Esophagus (tissue), 2 donors: ENCODE measurements around the gene NEB. TPM values are rescaled to one million over a fixed set of nuclear protein-coding genes. Genes with fewer than 3 reads are reported as not detected.

Source experiments
- H3K27ac ChIP-seq, 2 donors: one replicate each; pipeline ENCODE4 v1.5.1; 2013; ENCODE audit warnings: low read depth in 2 of 2, mild to moderate bottlenecking in 2 of 2, inconsistent platforms in 1 of 2, low read length in 1 of 2, moderate library complexity in 1 of 2
- H3K27me3 ChIP-seq, 2 donors: one replicate each; pipeline ENCODE4 v1.6.1; 2013; ENCODE audit warnings: low read length in 2 of 2, control low read depth in 1 of 2, mild to moderate bottlenecking in 1 of 2; ENCODE audit not compliant: insufficient read depth in 2 of 2, control insufficient read depth in 1 of 2
- H3K36me3 ChIP-seq, 2 donors: one replicate each; pipeline ENCODE4 v1.6.1; 2013; ENCODE audit warnings: low read length in 1 of 2; ENCODE audit not compliant: control insufficient read depth in 2 of 2, insufficient read depth in 2 of 2
- H3K4me1 ChIP-seq, 2 donors: one replicate each; pipeline ENCODE4 v1.6.1; 2013; ENCODE audit warnings: low read length in 1 of 2; ENCODE audit not compliant: control insufficient read depth in 2 of 2, insufficient read depth in 2 of 2
- H3K4me3 ChIP-seq, 2 donors: one replicate each; pipeline ENCODE4 v1.5.1; 2013; ENCODE audit warnings: low read length in 2 of 2, mild to moderate bottlenecking in 2 of 2, low read depth in 1 of 2, moderate library complexity in 1 of 2
- H3K9me3 ChIP-seq, 2 donors: one replicate each; pipeline ENCODE4 v1.6.1; 2013; ENCODE audit warnings: mild to moderate bottlenecking in 2 of 2, low read depth in 1 of 2, low read length in 1 of 2, moderate library complexity in 1 of 2; ENCODE audit not compliant: control insufficient read depth in 2 of 2, insufficient read depth in 1 of 2
- WGBS, 2 donors: extraction: QIAGEN DNeasy Blood & Tissue Kit; methylation state at CpG; one replicate each; pipeline ENCODE4 v1.1.7; 2013; 5-methylcytosine and 5-hydroxymethylcytosine counted together
- polyA plus RNA-seq, 2 donors: library from polyadenylated mRNA; stranded (reverse); fragments of 200-250 nt; gene quantifications; one replicate each; pipeline ENCODE4 v1.2.3, GENCODE V29; 2013
- donor health status: healthy with polysubstance abuse.
- donor health status: Bipolar disorder and iron deficiency.

Gene NEB
- polyA plus RNA-seq, 2 donors, result 0.33 to 0.49 TPM

DNA sequence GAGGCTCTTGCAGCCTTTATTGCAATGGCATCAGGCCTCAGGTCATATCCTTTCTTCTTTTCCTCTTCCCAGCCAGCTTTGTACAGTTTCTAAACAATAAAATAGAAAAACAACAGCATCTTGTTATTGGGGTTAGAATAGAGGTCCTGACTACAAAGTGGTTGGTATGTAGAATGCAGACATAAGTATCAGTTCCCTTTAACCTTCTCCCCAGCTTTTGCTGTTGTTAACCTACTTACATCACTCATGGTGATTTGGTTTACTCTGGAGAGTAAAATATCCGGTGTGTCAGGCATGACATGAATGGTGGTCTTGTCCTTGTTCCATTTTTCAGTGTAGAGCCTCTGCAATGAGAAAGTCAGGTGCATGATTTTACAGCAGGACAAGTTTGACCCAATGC, 69.8 kb downstream of the NEB start:
- Histone ChIP-seq H3K36me3 (no peaks in the 10 kb centered on the region), H3K9me3 (no peaks in the 10 kb centered on the region), H3K27ac (no peak overlapping the region), H3K27me3 (no peaks in the 10 kb centered on the region), H3K4me3 (no peak overlapping the region), H3K4me1 (no peaks in the 10 kb centered on the region)
- WGBS, 2 donors, result 68 to 81% methylated on average over 1 of the region's 1 CpG

DNA sequence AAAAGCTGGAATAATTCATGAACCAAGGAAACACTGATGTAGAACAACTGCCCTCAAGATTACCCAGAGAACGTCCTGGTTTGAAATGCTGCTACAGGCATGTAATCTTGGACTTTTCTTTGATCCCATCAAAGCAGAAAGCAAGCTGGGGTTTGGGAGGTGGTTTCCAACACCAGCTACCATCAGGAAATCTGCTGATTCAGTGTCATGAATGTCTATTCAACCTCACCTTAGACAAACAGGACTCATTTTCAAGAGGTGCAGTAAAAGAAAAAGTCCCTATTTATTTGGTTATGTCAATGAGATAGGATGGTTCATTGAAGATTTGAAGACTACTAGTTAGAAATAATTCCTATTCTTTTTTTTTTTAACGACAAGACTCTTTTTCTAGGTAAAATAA, 72.7 kb downstream of the NEB start:
- whole genome bisulfite sequencing, 2 donors, result 79% methylated on average over 2 of the region's 2 CpGs
- Histone ChIP-seq H3K27ac (no peak overlapping the region), H3K36me3 (no peaks in the 10 kb centered on the region), H3K4me1 (no peaks in the 10 kb centered on the region), H3K9me3 (no peaks in the 10 kb centered on the region), H3K27me3 (no peaks in the 10 kb centered on the region), H3K4me3 (no peak overlapping the region)

DNA sequence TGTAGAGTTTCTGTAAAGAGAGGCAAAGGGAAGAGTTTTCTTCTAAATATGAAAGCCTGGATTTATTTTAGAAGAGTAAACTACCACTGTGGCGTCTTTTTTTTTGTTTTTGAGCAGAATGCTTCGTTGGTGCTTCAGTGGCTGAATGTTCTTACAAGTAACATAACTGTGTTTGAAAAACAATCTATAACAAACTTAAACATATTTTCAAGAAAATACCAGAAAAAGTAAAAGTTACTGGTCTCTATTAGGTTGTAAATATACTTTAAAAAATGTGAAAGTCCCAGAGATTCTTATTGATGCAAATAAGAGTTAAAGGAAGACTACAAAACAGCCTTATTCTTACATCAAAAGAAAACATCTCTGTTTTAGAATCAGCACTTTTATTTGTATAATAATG, 76.2 kb downstream of the NEB start:
- Histone ChIP-seq H3K27ac (no peak overlapping the region), H3K4me3 (no peak overlapping the region), H3K36me3 (no peaks in the 10 kb centered on the region), H3K4me1 (no peaks in the 10 kb centered on the region), H3K27me3 (no peaks in the 10 kb centered on the region), H3K9me3 (no peaks in the 10 kb centered on the region)
- WGBS, 2 donors, result 77 to 85% methylated on average over 2 of the region's 2 CpGs

DNA sequence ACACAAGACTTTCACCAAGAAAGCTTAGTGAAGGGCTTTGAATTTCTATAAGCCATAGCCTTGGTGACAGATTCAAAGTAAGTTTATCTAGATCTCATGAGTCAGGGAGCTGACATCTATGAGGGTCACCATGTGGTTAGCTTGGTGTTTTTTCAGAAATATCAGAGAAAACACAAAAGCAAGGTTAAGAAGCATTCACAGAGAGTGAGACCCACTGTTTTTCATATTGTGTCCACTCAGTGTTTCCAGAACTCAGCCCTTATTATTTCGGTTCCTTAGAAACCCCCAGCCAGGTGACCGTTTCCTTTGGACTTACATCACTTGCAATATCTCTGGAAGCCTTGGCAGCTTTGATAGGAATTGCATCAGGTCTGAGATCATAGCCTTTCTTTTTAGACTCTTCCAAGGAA, 76.6 kb downstream of the NEB start:
- Histone ChIP-seq H3K36me3 (no peaks in the 10 kb centered on the region), H3K27me3 (no peaks in the 10 kb centered on the region), H3K9me3 (no peaks in the 10 kb centered on the region), H3K27ac (no peak overlapping the region), H3K4me3 (no peak overlapping the region), H3K4me1 (no peaks in the 10 kb centered on the region)
- WGBS, 2 donors, result 85 to 87% methylated on average over 2 of the region's 2 CpGs

DNA sequence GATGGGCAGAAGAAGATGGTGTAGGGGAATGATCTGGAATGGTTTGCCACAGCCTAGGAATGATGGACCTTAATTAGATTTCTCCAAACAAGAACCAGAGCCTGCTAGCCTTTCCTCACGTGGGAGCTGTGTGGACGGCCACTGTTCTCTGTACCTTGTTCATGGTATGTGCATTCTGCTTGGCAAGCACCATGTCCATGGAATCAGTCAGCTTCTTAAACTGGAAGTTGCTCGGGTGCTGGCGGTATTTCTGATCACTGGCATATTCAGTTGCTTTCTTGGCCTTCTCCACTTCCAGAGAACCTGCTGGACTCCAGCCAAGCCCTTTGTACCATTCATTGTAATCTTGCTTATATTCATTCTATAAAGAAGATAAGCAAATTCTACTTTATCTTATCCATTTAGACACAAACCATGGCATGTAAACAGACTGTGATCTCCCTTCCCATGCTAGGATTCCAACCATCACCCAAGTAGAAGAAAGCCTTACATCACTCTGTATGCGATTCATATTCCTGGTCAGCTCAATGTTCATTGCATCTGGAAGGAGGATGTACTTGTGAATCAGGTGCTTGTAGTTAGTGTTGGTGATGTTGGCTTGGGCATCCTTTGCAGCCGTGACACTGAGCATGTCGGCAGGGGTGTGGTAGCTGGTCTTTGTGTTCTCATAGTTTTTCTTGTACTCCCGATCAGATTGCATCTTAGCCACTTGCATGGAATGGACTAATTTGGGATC, 78.4 kb downstream of the NEB start:
- H3K36me3 ChIP-seq, result no peaks in the 10 kb centered on the region
- no peak overlapping the region for H3K4me3 ChIP-seq
- WGBS, 2 donors, result 81 to 89% methylated on average over 8 of the region's 8 CpGs
- H3K27me3 ChIP-seq, result no peaks in the 10 kb centered on the region
- no peaks in the 10 kb centered on the region for H3K4me1 ChIP-seq
- no peaks in the 10 kb centered on the region for H3K9me3 ChIP-seq
- no peak overlapping the region for H3K27ac ChIP-seq

DNA sequence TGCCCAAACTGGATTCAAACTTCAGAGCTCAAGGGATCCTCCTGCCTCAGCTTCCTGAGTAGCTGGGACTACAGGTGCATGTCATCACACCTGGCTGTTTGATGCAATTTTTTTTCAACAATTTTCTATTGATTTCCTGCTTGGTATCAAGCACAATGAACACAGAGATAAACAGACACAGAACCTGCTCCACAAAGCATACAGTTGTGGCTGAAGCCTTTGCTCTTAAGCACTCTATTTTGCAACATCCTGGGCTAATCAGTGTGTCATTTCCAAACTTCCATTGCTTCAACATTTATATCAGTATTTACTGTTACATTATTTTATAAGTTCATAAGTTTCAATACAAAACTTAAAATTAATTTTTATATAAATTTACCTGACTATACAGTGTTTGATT, 79.4 kb downstream of the NEB start:
- H3K27ac ChIP-seq, result no peak overlapping the region
- H3K27me3 ChIP-seq, result no peaks in the 10 kb centered on the region
- H3K9me3 ChIP-seq, result no peaks in the 10 kb centered on the region
- no peaks in the 10 kb centered on the region for H3K36me3 ChIP-seq
- no peak overlapping the region for H3K4me3 ChIP-seq
- H3K4me1 ChIP-seq, result no peaks in the 10 kb centered on the region

DNA sequence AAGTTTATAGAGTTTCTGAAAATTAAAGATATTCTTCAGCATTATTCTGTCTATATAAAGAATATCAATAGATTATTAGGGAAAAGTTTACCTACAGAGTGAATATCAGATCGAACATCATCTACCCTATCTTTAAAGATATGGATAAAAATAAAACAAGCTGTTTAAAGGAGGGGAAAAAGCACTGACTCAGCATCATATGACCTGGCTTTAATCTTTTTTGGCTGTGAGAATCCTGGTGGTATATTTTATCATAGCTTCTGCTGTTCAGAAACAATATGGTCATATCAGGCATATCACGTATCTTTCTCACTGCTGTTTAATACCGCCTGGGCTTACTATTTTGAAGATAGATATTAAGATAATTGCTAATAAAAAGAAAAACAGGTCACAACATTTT, 80.2 kb downstream of the NEB start:
- H3K36me3 ChIP-seq, result no peaks in the 10 kb centered on the region
- no peaks in the 10 kb centered on the region for H3K27me3 ChIP-seq
- no peaks in the 10 kb centered on the region for H3K9me3 ChIP-seq
- no peak overlapping the region for H3K27ac ChIP-seq
- H3K4me1 ChIP-seq, result no peaks in the 10 kb centered on the region
- no peak overlapping the region for H3K4me3 ChIP-seq
- 87 to 92% methylated on average over 3 of the region's 3 CpGs for WGBS, 2 donors

DNA sequence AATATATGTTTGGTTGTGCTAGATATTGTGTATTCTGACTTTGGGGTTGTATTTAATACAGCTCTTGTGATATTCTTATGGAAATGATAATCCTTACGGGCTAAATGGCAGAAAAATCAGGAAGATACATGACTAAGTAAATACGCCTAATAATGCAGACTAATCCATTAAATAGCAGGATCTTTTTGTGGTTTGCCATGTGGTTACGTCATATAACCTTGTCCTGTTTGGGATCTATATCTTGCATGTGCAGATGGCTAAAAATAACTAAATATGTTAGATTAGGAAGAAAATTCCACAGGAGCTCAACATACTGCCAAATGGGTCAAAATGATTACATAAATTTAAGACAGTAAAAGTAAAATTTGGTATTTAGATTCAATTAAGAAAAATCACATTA, 83.0 kb downstream of the NEB start:
- 57 to 76% methylated on average over 3 of the region's 3 CpGs for WGBS, 2 donors
- peaks cover 0 to 2% of the 10 kb centered on the region in 2 donors for H3K9me3 ChIP-seq
- no peaks in the 10 kb centered on the region for H3K36me3 ChIP-seq
- H3K27ac ChIP-seq, result no peak overlapping the region
- H3K27me3 ChIP-seq, result no peaks in the 10 kb centered on the region
- H3K4me3 ChIP-seq, result no peak overlapping the region
- H3K4me1 ChIP-seq, result no peaks in the 10 kb centered on the region

DNA sequence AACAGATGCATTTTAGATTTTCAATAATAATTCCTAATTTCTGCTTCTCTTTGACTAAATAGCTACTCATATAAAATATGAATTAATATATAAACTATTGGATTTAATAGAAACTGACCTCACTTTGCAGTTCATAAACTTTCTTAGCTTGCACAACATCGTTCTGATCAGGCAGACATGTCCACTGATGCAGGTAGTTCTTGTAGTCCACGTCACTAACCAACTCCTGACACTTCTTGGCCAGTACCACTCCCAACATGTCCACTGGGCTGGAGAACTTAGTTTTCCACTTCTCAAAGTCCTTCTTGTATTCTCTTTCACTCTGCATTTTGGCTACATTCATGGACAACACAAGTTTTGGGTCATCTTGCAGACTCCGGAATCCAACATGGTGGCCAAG, 83.8 kb downstream of the NEB start:
- Histone ChIP-seq H3K36me3 (no peaks in the 10 kb centered on the region), H3K27ac (no peak overlapping the region), H3K9me3 (peaks cover 0 to 2% of the 10 kb centered on the region in 2 donors), H3K4me1 (no peaks in the 10 kb centered on the region), H3K4me3 (no peak overlapping the region), H3K27me3 (no peaks in the 10 kb centered on the region)
- WGBS, 2 donors, result 95 to 97% methylated on average over 3 of the region's 3 CpGs

DNA sequence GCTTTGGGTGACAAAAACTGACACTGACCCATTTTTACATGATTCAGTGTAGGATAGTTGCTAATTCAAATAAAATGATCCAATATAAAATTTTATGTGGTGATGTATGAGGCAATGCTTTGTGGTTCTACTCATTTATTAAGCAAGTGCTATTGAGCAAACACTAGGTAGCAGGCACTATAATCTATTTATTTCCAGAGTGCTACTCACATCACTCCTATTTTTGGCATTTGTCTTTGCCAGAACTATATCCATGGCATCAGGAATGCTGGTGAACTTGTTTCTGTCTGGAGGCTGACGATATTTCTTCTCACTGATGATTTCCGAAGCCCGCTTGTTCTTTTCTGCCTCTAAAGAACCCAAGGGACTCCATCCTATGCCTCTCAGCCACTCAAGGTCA, 84.3 kb downstream of the NEB start:
- Histone ChIP-seq H3K27me3 (no peaks in the 10 kb centered on the region), H3K36me3 (no peaks in the 10 kb centered on the region), H3K4me1 (no peaks in the 10 kb centered on the region), H3K9me3 (peaks cover 0 to 2% of the 10 kb centered on the region in 2 donors), H3K4me3 (no peak overlapping the region), H3K27ac (no peak overlapping the region)
- WGBS, 2 donors, result 91 to 94% methylated on average over 3 of the region's 3 CpGs
